DND-41 (cell line): ENCODE results near the gene IL1B.

ENCODE experiments used
- CTCF ChIP-seq: IDR thresholded peaks from 2 replicates; pipeline ENCODE4 v1.5.1; 2012; ENCODE audit warnings: borderline replicate concordance, low read length, moderate library complexity, mild to moderate bottlenecking; ENCODE audit not compliant: poor library complexity, severe bottlenecking; ENCODE audit errors: extremely low read depth
- EZH2 ChIP-seq: IDR thresholded peaks from 3 replicates; pipeline ENCODE4 v1.6.1; 2012; ENCODE audit warnings: borderline replicate concordance, low read depth, mild to moderate bottlenecking, moderate library complexity, low read length, inconsistent platforms; ENCODE audit not compliant: severe bottlenecking

- TF ChIP-seq CTCF (no peak), EZH2 (no peak)
These were observed 27.5 kb downstream of the IL1B start for GRCh38 chr2:112809112-112809511.
